AG04449 (cell line): ENCODE results near the gene ABTB2.

Experiments used
- CTCF ChIA-PET: fragments of 350-600 bp; formaldehyde crosslinking; extraction: SDS; loops from one replicate; lab custom pipeline; 2021; ENCODE audit warnings: antibody characterized with exemption; lab: Yijun Ruan, JAX
- POLR2A ChIA-PET: fragments of 400-600, 350-600 bp; formaldehyde crosslinking; extraction: SDS; loops from one replicate; lab custom pipeline; 2020; ENCODE audit warnings: antibody characterized with exemption, inconsistent platforms; lab: Yijun Ruan, JAX
- DNase-seq: peaks from one replicate; pipeline ENCODE4 v3.0.0-alpha.2; 2010; ENCODE audit warnings: low read depth, low spot score
- H3K4me3 ChIP-seq: 2 replicates; pipeline ENCODE4 v1.5.1; 2011; ENCODE audit warnings: low read depth, mild to moderate bottlenecking, control low read depth, low read length
- CTCF ChIP-seq: IDR thresholded peaks from one replicate; pipeline ENCODE4 v1.5.1; 2011; ENCODE audit warnings: mild to moderate bottlenecking, moderate library complexity, low read length, control low read depth, inconsistent platforms; ENCODE audit not compliant: insufficient read depth; ENCODE audit errors: missing control alignments

Gene ABTB2

GRCh38 chr11:34185926-34186841, 171.6 kb downstream of the ABTB2 start:
- CTCF ChIA-PET: interaction anchor here (0.7 to 5.5 kb wide), 3 partner anchors 11 to 198 kb away, joined by 3 to 63 read pairs (median 5); no protein-coding TSS in a partner anchor
- no peak overlapping the region for H3K4me3 ChIP-seq
- POLR2A ChIA-PET: interaction anchor here (1.2 kb wide), 1 partner anchor 171 kb away, joined by 3 read pairs; the partner anchor contains the start of gene ABTB2
- no peak for TF ChIP-seq CTCF
- DNase-seq: no peak

GRCh38 chr11:34184505-34185015, 173.2 kb downstream of the ABTB2 start:
- no peak for TF ChIP-seq CTCF
- DNase-seq: no peak
- H3K4me3 ChIP-seq: no peak overlapping the region
- ChIA-PET CTCF (interaction anchor here (0.8 to 5.5 kb wide), 6 partner anchors 9 to 178 kb away, joined by 3 to 63 read pairs (median 3); no protein-coding TSS in a partner anchor), POLR2A (no interaction called here)

- POLR2A ChIA-PET: no interaction called here
- no peak overlapping the region for H3K4me3 ChIP-seq
- no peak for DNase-seq
- TF ChIP-seq CTCF: no peak
- CTCF ChIA-PET: interaction anchor here (0.8 to 5.5 kb wide), 5 partner anchors 9 to 179 kb away, joined by 3 to 63 read pairs (median 3); no protein-coding TSS in a partner anchor
Measured at GRCh38 chr11:34183848-34184391, 173.9 kb downstream of the ABTB2 start.

- DNase-seq: no peak
- H3K4me3 ChIP-seq: no peak overlapping the region
- ChIA-PET CTCF (interaction anchor here (1.1 to 13.8 kb wide), 3 partner anchors 9 to 181 kb away, joined by 10 to 258 read pairs (median 193); partner anchors contain the start of gene ABTB2), POLR2A (no interaction called here)
- TF ChIP-seq CTCF: no peak
Measured at GRCh38 chr11:34182921-34183685, 174.7 kb downstream of the ABTB2 start.

- TF ChIP-seq CTCF: no peak
- POLR2A ChIA-PET: no interaction called here
- H3K4me3 ChIP-seq: no peak overlapping the region
- CTCF ChIA-PET: interaction anchor here (1.1 to 13.8 kb wide), 3 partner anchors 8 to 182 kb away, joined by 10 to 258 read pairs (median 193); partner anchors contain the start of gene ABTB2
- no peak for DNase-seq
Measured at GRCh38 chr11:34182425-34182824, 175.4 kb downstream of the ABTB2 start.
